ENCODE measurements around the gene KRT14.
A peak's percentile ranks its signal among the peaks of the same experiment; 100 is the strongest.
"Not testable (repeated sequence)": the region's sequence is repeated elsewhere in the genome, so short reads cannot be mapped to it uniquely, and the experiment has no call there.

The KRT14 gene

DNA sequence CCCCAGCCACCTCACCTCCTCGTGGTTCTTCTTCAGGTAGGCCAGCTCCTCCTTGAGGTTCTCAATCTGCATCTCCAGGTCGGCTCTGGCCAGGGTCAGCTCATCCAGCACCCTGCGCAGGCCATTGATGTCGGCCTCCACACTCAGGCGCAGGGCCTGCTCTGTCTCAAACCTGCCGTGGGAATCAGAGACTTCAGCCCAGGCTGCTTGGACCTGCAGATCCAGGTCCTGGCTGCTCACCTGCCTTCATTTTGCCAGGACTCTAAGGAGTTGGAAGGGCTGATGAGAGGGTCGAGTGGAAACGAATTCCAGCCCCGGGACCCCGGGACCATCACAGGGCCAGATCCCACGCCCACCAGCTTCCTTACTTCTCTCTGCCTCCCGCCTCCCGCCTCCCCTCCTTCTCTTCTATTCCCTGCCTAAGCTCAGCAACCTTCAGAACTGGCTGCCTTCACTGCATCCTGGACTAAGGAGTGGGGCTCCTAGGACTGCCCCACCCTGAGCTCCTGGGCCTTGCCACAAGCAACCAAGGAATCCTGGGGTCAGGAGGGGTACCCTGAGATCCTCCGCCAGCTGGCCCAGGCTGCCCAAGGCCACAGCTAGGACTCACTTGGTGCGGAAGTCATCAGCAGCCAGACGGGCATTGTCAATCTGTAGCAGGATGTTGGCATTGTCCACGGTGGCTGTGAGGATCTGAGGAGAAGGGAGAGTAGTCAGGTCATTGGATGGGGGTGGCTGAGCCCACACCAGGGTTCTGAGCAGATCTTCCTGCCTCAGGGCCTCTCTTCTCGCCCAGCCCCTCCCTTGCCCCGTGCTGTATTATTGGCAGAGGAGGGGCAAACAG lies 35.9 kb upstream of the KRT14 start:
- not testable (repeated sequence) for DNase-seq

DNA sequence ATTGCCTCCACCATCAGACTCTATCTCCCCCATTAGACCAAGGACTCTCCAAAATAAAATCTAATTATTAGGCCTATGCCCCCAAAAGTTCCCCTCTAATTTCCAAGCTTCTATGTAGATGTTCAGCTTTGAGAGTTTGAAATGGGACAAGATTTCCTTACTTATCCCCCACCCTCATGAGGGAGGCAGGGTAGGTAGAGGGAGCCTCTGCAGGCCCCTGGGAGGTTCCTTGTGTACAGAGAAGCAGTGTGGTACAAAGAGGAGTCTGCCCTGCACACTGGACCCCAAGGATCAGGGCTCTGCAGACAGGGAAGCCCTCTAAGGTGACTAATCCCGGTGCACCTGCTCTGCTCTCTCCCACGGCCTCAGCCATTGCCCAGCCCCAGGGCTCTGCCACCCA lies 35.2 kb upstream of the KRT14 start:
- DNase-seq, result no peak

DNA sequence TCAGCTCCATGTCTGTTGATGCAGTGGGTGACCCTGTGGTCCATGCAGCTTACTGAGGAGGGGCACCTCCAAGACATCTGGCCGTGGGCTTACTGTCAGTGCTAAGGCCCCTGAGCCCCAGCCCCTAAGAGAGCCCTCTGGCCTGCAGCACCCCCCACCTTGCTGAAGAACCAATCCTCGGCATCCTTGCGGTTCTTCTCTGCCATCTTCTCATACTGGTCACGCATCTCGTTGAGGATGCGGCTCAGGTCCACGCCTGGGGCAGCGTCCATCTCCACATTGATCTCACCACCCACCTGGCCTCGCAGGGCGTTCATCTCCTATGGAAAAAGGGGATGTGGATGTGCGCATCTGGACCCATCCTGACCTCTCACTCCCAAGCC lies 34.7 kb upstream of the KRT14 start:
- not testable (repeated sequence) for DNase-seq

DNA sequence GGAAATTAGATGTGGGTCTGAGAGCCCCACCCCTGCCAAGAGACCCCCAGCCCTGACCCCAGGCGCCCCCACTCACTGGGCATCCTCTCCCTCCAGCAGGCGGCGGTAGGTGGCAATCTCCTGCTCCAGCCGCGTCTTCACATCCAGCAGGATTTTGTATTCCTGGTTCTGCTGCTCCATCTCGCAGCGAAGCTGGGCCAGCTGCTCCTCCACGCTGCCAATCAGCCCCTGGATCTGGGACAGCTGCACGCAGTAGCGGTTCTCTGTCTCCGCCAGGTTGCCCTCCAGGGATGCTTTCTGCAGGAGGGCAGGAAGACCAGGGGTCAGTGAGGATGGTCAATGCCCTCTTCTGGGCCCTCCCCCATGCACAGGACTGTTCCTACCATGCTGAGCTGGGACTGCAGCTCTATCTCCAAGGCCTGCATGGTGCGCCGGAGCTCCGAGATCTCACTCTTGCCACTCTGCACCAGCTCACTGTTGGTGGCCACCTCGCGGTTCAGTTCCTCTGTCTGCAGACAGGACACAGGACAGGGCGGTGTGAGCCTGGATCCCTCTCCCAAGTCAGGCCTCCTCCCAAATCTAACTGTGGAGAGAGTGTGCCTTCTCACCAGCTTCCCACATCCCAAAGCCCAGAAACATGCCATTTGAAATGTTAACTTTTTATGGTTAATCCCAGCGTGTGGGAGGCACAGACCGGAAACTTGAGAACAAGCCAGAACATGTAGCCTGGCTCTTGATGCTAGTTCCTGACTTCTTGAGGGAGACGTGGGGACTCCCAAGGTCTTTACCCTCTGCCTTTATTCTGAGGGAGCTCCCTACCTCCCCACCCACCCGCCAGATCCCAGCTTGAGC lies 34.1 kb upstream of the KRT14 start:
- DNase-seq, result no peak

DNA sequence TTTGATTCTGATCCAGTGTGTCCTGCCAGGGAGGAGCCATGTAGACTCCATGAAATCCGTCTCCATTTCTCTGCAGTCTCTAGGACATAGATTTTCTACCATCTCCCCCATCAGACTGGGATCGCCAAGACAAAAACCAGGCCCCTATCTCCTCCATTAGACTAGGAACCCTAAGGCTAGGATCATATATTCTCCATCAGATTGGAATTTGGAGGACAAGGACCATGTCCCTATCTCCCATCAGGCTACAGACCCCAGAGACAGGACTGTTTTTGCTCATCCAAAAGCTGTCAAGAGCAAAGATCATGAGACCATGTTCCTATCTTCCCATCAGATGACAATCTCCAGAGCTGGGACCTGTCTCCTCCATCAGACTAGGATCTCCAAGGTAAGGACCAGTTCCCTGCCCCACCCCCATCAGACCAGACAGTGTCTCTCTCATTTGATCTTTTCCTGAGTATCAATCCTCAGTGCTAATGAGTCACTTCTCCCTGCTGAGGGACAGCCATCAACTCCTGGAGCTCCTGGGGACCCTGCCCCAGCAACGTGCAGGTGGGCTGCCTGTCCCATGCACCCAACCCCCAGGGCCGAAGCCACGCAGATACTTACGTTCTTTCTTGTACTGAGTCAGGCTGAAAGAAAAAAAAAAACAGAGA lies 33.4 kb upstream of the KRT14 start:
- DNase-seq, result not testable (repeated sequence)

DNA sequence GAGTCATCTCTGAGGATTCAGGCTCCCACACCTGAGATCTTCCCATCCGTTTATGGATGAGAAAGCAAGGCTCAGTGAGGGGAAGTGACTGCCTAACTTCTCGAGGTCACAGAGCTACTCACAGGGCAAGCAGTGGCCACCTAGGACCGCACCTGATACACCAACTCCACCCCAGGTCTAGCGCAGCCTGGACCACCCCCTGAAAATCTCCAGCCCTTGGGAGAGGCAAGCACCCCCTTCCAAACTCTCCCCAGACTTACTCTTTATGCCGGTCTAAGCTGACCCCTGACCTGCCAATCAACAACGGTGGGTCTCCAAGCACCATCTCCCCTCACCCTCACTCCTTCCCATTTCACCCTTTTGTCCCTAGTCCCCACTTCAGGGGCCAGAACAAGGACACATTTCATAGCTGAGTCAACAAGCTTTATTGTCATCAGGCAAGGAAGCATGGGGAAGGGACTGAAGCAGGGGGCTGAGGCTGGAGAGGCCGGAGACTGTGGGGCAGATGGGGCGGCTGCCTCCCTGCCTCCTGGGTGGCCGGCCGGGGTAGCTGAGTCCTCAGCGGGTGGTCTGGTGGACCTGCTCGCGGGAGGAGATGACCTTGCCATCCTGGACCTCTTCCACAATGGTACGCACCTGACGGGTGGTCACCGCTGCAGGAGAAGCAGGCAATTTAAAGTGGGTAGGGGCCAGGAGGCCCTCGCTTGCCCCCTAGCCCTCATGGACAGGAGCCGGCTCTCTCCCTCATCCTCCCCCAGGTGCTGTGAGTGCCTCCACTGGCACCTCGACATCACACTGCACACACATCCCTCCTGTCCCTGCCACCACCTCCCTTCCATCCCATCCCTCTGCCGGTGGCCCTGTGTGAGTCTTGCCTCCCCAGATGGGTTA lies 32.6 kb upstream of the KRT14 start:
- DNase-seq, result no peak

DNA sequence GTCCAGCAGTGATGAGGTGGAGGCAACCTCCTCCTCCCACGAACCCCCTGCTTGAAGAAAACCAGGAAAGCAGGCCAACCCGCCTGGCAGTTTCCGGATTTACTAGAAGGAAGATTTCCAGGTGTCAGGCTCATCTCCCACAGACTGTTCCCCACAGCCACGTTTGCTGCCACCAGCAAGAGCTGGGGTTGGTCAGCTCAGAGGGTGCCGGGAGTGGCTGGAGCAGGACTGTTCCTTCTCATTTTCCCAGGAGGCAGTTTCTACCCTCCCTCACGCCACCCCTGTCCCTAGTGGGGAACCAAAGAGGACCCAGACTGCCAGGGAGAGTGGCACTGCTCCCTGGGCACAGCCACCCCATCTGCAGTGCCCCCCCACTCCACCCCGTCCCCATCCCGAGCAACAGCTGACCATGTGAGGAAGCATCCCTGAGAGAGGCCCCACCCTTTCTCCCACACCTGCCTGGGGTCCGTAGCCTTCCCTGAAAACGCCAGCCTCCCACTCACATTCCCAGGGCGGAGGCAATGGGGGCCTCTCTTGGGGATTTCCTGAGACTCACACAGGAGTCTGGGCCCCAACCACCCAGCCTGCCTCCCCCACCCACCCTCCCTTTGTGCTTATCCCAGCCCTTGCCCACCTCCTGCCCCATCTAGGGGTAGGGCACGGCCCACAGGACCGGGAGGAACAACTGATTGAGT lies 31.8 kb upstream of the KRT14 start:
- no peak for DNase-seq

DNA sequence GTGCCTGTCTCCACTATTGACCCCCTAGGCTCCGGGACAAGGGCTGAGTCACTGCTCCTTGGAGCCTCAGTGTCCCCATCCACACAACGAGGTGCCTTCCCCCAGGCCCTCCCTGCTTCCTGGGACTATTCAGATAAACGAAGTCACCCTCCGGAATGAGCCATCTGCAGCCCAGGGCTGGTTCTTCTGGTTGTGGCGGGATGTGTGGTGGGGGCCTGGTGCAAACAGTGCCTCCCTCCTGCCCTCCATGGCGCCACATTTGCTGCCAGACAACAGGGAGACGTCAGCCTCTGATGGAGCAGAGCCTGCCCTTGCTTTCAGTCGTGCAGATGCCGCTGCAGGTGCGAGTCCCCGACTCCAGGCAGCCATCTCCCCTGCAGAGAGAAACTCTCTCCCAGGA lies 31.0 kb upstream of the KRT14 start:
- DNase-seq, result no peak

DNA sequence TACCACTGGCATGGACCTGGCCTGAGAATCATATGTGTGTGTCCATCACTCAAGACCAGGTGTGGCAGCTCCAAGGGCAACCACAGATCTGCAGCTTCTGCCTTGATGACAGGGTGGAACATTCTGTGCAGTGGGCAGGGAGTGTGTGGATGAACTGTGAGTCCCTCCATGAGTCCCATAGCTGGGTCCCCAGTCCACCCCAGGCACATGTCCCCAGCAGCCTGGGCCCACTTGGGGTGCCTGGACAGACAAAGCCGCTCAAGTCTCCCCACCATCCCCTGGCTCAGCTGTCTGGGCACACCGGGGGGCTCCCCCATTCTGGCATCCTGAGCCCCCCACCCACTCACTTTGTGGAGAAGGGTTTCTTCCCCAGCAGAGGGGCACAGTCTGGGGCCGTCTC lies 30.4 kb upstream of the KRT14 start:
- no peak for DNase-seq

DNA sequence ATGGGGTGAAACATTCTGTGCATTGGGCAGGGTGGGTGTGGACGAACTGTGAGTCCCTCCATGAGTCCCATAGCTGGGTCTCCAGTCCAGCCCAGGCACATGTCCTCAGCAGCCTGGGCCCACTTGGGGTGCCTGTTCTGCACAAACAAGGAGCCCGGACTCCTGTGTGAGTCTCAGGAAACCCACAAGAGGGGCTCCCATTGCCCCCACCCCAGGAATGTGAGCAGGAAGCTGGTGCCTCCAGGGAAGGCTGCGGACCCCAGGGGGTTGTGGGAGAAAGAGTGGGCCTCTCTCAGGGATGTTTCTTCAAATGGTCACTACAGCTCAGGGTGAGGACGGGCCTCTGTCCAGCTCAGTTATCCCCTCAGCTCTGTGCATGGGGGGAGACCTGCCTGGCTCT lies 29.8 kb upstream of the KRT14 start:
- DNase-seq, result not testable (repeated sequence)

DNA sequence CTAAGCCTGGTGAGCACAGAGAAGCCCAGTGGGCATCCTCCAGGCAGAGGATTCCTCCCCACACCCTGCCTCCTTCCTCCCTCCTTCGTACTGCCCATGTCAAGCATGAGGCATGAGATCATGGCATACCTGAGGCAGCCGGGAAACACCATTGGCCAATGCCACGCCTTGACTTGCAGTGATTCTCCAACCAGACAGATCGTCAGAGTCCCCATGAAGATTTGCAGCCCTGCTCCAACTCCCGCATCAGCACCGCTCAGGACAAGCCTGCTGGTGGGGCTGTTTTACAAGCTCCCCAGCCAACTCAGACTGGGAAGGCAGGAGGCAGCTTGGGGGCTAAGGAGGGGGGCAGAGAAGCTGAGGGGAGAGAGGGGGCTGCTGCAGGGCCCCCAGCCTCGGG lies 28.8 kb upstream of the KRT14 start:
- DNase-seq, result no peak

DNA sequence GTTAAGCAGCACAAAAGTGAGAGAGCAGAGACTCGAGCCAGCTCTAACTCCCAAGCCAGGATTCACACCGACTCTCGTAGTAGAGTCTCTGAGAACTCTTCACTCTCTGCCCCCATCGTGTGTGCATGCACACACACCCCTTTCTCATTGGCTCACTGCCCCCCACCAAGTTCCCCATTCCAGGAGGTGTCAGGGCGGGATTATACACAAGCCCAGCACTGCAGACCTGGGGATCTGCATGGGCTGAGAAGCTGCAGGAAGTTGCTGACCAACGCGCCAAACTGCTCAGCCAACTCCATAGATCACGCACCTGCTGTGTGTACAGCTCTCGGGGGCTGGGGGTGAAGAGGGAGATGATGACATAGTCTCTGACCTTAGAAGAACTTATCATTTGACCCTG lies 28.1 kb upstream of the KRT14 start:
- peak in 1 of 14 donors; percentile 9 for DNase-seq

DNA sequence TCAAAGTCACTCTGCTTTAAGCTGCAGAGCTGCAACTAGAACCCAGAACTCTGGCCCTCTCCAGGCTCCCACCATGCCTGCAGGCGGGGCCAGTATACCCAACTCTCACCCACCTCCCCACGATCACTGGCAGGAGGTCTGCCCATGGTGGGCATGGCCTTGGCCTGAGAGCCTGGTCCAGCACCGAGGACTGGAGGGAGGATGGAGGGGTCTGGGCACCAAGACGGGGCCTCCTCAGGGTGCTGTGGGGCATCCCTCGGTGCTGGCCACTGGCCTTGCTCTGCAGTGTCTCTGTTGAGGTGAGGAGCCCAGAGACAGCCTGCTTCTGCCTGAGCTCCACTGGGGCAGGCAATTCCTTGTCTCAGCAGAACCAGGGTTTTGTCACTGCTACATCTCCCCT lies 27.4 kb upstream of the KRT14 start:
- no peak for DNase-seq

DNA sequence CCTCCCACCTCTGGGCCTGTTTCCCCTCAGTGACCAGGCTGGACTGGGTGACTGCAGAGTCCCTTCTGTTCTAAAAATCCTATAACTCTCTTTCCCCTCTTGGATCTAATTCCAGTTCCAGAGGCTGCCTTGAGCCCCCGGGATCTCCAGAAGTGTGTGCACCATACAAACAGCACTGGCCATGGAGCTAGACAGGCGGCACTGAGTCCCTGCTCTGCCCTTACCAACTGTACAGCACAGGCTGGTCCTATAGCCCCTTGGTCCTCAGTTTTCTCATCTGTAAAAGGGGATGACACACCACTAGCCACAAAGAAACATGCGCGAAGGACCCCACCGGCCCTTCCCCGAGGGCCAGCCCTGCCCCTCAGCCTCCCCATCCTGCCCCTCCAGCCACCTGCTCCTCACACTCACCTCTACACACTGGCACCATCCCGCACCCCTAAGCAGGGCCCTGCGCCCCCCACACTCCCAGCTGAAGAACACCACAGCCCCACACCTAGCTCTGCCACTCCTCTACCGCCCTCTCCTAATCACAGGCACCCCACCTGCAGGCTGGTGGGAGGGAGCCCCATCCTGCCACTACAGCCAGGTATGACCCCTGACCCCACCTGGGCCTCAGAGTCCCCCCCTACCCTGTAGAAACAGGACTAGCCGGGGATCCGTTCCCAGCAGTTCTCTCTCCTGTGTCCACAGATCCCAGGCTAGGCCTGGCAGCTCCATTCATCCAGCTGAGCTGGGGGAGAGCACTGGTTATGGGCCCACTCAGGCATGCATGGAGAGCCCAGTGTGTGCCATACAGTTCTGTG lies 26.8 kb upstream of the KRT14 start:
- no peak for DNase-seq

DNA sequence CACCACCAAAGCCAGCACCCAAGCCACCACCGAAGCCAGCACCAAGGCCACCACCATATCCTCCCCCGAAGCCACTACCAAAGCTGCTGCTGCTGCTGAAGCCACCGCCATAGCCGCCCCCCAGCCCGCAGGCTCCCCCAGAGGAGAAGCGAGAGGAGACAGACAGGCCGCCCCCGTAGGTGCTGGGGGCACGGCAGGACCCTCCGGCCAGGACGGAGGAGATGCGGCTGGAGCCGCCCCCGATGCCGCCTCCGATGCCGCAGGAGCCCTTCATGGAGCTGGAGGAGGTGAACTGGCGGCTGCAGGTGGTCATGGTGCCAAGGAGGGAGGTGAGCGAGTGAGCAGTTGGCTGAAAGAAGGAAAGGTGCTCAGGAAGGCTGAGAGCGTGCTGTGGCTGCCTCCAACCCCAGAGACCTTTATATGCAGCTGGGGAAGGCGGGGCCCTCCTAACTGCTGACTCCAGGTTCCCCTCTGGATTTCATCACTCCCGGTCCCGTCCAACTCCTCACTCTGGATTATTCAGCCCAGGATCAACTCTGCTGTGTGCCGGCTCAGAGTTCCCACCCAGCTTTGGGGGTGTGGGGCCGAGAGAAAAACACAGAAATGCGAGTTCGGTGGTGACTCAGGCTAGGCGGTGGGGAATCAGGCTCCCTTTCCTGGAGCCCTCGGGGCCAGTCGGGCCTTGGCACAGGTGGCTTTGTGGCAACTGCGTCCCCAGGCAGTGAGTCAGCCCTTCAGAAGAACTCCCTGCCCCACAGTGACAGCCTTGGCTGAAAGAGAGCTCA lies 25.9 kb upstream of the KRT14 start, which contains the start of gene KRT16:
KRT16 (minus strand) TSS at position 392 of the 785 bp plus-strand sequence; CDS start at position 313, 79 bp downstream.
- DNase-seq, result not testable (repeated sequence)

DNA sequence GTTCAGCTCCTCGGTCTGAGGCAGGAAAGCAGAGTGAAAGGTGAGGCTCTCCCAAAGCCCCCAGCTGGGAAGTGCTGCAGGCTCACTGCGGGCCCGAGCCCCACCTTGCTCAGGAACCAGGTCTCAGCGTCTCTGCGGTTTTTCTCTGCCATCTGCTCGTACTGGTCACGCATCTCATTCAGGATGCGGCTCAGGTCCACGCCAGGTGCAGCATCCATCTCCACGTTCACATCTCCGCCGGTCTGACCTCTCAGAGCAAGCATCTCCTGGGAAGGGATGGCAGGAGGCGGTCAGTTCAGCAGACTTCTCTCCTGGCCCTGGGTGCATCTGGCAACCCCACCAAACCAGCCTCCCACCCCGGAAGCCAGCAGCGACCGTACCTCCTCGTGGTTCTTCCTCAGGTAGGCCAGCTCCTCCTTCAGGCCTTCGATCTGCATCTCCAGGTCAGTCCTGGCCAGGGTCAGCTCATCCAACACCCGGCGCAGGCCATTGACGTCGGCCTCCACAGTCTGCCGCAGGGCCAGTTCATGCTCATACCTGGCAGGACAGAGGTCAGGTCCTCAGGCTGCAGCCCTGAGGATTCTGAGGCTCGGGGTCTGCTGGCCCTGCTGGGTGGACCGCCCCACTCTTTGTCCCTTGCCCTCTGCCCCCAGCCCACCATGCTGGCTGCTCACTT lies 24.4 kb upstream of the KRT14 start:
- no peak for DNase-seq

DNA sequence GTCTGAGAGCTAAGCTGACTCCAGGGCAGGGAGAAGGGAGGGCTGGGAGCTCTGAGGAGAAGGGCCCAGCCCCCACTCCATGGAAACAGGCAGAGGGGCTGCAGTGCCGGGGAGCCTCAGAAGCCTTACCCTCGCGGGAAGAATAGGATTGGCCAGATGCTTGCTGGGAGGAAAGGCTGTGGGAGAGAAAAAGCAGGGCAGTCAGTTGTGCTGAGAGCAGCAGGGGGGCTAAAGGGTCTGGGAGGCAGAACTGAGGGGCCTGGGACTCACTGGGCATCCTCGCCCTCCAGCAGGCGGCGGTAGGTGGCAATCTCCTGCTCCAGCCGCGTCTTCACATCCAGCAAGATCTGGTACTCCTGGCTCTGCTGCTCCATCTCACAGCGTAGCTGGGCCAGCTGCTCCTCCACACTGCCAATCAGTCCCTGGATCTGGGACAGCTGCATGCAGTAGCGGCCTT lies 23.4 kb upstream of the KRT14 start:
- DNase-seq, result not testable (repeated sequence)

DNA sequence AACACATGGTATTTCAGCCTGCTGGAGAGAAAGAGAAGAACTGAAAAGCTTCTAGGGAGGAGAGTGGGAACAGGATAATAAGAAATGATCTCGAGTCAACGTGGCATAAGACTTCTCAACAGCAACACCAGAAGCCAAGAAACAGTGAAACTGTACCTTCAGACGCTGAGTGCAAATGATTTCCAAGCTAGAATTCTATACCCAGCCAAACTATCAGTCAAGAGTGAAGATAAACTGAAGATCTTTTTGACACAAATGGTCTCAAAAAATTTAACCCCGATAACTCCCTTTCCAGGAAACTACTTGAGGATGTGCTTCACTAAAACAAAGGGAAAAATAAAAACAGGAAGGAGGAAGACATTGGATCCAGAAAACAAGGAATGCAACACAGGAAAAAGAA lies 20.2 kb upstream of the KRT14 start:
- DNase-seq, result not testable (repeated sequence)

DNA sequence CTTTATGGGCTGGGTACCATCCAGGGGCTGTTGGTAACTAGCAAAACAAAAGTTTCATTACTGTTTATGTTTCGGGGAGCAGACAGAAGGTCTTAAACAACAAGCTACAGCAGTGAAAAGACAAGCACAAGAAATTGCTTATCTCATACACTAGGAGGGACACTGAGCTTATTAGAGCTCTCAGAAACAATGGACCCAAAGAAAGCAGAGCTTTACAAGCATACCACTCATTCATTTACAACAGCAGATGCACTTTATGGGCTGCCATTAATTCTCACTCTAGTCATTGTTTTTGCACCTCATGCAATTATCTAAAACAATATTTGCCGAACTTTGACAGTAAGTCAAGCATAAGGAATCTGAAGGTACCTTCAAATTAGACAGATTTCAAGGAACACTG lies 15.8 kb upstream of the KRT14 start:
- DNase-seq, result no peak

Data from C1 segment of cervical spinal cord (tissue), 14 donors.